OCI-LY3 (cell line): ENCODE results near the gene RAP1GAP2.

Experiments
- CTCF ChIP-seq: fragments of 200-600, 300-600 bp; sonication (generic); IDR thresholded peaks from 2 replicates; pipeline ENCODE4 v1.5.1; 2014; ENCODE audit warnings: antibody characterized with exemption, low read length, low read depth
- EZH2phosphoT487 ChIP-seq: fragments of 200-600 bp; shearing (Covaris generic); IDR thresholded peaks from 2 replicates; pipeline ENCODE4 v1.6.1; 2018; ENCODE audit warnings: antibody characterized with exemption, mixed run types, low read depth

DNA sequence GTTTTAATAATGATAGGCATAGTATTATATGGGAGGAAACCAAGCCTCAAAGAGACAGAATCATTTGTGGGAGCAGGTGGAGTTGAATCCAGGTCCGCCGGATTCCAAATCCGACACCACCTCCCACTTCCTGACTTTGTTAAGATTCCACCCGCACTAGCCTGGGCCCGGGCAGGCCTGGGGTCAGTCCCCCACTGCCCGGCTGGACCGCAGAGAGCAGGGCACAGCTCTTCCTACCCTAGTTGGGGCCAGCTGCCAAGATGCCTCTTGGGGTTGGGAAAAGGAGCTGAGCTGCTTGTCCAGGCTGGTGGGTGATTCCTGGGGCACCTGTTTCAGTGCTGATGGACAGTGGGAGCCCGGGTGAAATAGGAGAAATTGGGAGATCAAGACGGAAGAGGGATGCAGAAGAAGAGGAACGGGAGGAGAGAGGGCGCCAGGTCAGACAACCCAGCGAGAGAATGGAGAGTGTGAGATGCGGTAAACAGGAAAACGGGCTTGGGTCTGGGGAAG is 213.2 kb downstream of the RAP1GAP2 start:
- TF ChIP-seq CTCF (no peak), EZH2phosphoT487 (no peak)
